Spleen (tissue), 7 donors: Measurements from ENCODE around the gene SLIT3.

Experiments used
- CTCF ChIP-seq, 11 experiments: fragments of 200-600 bp in 7 of 11; fragments of 450-650 bp in 4 of 11; sonication (generic) in 4 of 11; IDR thresholded peaks in 8 of 11; conservative IDR thresholded peaks in 3 of 11; 1 replicate in 7 of 11; 2 replicates in 4 of 11; pipeline versions ENCODE4 v1.4.0 to v1.8.0; 2016 to 2021; ENCODE audit warnings: antibody characterized with exemption in 11 of 11, inconsistent platforms in 4 of 11, mild to moderate bottlenecking in 1 of 11
- POLR2A ChIP-seq, 3 donors: fragments of 450-650 bp; IDR thresholded peaks; one replicate each; pipeline ENCODE4 v1.5.1; 2017; ENCODE audit warnings: antibody characterized with exemption in 3 of 3, mild to moderate bottlenecking in 1 of 3
- donor health status: DM: no; HTN: no; CAD: no; lungs with moderate emphysema.
- donor health status: DM: no; HTN: no; CAD: no.
- donor health status: DM: no; HTN: no; CAD: no.

GRCh38 chr5:168916266-168916665, 384.7 kb downstream of the SLIT3 start:
- no peak for TF ChIP-seq POLR2A (IDR thresholded peaks at IDR 0.05)
- no peak for TF ChIP-seq CTCF (IDR thresholded peaks at IDR 0.05 in 8 of 11, conservative IDR thresholded peaks at IDR 0.05 in 3 of 11)
